Myometrial cell (primary cell): ENCODE measurements around the gene RAB33A. TPM values are rescaled to one million over a fixed set of nuclear protein-coding genes. Genes with fewer than 3 reads are reported as not detected.

Experiments used
- total RNA-seq: library from RNA; depleted of rRNA; stranded (reverse); fragments of >200 nt; gene quantifications from 2 replicates; pipeline ENCODE4 v1.2.3, GENCODE V29; 2015

Gene RAB33A
- 4.8 and 8.1 TPM in 2 replicates for total RNA-seq

GRCh38 chrX:130171446-130172126, at the start of gene RAB33A:
Gene RAB33A, plus strand, starts transcription at chrX:130171962. Its CDS starts 101 bp downstream, at chrX:130172063.

GRCh38 chrX:130165703-130166502, 5.9 kb upstream of the RAB33A start, which contains the start of gene AIFM1:
Gene AIFM1, minus strand, starts transcription at chrX:130165841. Its CDS starts 185 bp downstream, at chrX:130165656.

Other genes starting within 250 kb of the RAB33A start
- 0.86 and 1.2 TPM in 2 replicates for gene BCORL1, start 189.3 kb upstream of the RAB33A start, total RNA-seq
- 18.3 and 19.6 TPM in 2 replicates for gene ELF4, start 61.5 kb upstream of the RAB33A start, total RNA-seq
- 17.9 and 29.4 TPM in 2 replicates for gene AIFM1, start 6.1 kb upstream of the RAB33A start, total RNA-seq
- 4.0 and 5.0 TPM in 2 replicates for gene ZNF280C, start 96.9 kb downstream of the RAB33A start, total RNA-seq
- 3.7 and 21.6 TPM in 2 replicates for gene SLC25A14, start 168.0 kb downstream of the RAB33A start, total RNA-seq
- not detected in 2 replicates for gene GPR119, start 213.7 kb downstream of the RAB33A start, total RNA-seq
- 16.4 and 18.6 TPM in 2 replicates for gene RBMX2, start 230.0 kb downstream of the RAB33A start, total RNA-seq